Small intestine (tissue), 7 donors: ENCODE data around the gene NPB. TPM values are rescaled to one million over a fixed set of nuclear protein-coding genes. Genes with fewer than 3 reads are reported as not detected.

Experiments
- DNase-seq, 2 donors: peaks; one replicate each; pipeline versions ENCODE4 v3.0.0 to v3.0.0-alpha.2; 2013
- FAIRE-seq: peaks from 2 replicates; lab custom pipeline; 2012; peaks lifted over from hg19 to GRCh38; lab: Jason Lieb, UNC
- H3K27ac ChIP-seq, 3 donors: one replicate each; pipeline ENCODE4 v1.5.1; 2013; ENCODE audit warnings: low read length in 2 of 3, mild to moderate bottlenecking in 2 of 3, control low read depth in 1 of 3, inconsistent platforms in 1 of 3, low read depth in 1 of 3, moderate library complexity in 1 of 3
- H3K27me3 ChIP-seq, 3 donors: one replicate each; pipeline ENCODE4 v1.6.1; 2013; ENCODE audit warnings: low read length in 3 of 3, inconsistent platforms in 1 of 3; ENCODE audit not compliant: control insufficient read depth in 3 of 3, insufficient read depth in 3 of 3
- H3K36me3 ChIP-seq, 3 donors: one replicate each; pipeline ENCODE4 v1.6.1; 2013; ENCODE audit warnings: low read length in 3 of 3, inconsistent platforms in 1 of 3, low read depth in 1 of 3, mild to moderate bottlenecking in 1 of 3, moderate library complexity in 1 of 3; ENCODE audit not compliant: control insufficient read depth in 3 of 3, insufficient read depth in 2 of 3
- H3K4me1 ChIP-seq, 3 donors: one replicate each; pipeline ENCODE4 v1.6.1; 2013; ENCODE audit warnings: low read length in 2 of 3, inconsistent platforms in 1 of 3, low read depth in 1 of 3, mild to moderate bottlenecking in 1 of 3, moderate library complexity in 1 of 3; ENCODE audit not compliant: control insufficient read depth in 3 of 3, insufficient read depth in 2 of 3
- H3K4me3 ChIP-seq, 3 donors: one replicate each; pipeline ENCODE4 v1.5.1; 2013; ENCODE audit warnings: low read length in 3 of 3, control low read depth in 1 of 3, inconsistent platforms in 1 of 3, low read depth in 1 of 3, mild to moderate bottlenecking in 1 of 3, moderate library complexity in 1 of 3
- H3K9me3 ChIP-seq, 2 donors: one replicate each; pipeline ENCODE4 v1.6.1; 2013; ENCODE audit warnings: low read depth in 1 of 2, low read length in 1 of 2; ENCODE audit not compliant: control insufficient read depth in 2 of 2, insufficient read depth in 1 of 2
- WGBS, 3 donors: extraction: QIAGEN DNeasy Blood & Tissue Kit; methylation state at CpG; one replicate each; pipeline ENCODE4 v1.1.7; 2013; 5-methylcytosine and 5-hydroxymethylcytosine counted together
- polyA plus RNA-seq, 4 donors: library from polyadenylated mRNA; stranded (reverse) in 3 of 4; unstranded in 1 of 4; fragments of 200-250 nt in 3 of 4; fragments of 120-200 nt in 1 of 4; gene quantifications; one replicate each; pipeline versions ENCODE4 v1.2.1 to v1.2.3, GENCODE V29; 2013
- donor health status: healthy with polysubstance abuse.
- donor health status: control.
- donor health status: control.
- donor health status: Bipolar disorder and iron deficiency.
- donor health status: healthy.

Gene NPB
- polyA plus RNA-seq, 4 donors = 0.21 to 1.8 (median 0.59) TPM

DNA sequence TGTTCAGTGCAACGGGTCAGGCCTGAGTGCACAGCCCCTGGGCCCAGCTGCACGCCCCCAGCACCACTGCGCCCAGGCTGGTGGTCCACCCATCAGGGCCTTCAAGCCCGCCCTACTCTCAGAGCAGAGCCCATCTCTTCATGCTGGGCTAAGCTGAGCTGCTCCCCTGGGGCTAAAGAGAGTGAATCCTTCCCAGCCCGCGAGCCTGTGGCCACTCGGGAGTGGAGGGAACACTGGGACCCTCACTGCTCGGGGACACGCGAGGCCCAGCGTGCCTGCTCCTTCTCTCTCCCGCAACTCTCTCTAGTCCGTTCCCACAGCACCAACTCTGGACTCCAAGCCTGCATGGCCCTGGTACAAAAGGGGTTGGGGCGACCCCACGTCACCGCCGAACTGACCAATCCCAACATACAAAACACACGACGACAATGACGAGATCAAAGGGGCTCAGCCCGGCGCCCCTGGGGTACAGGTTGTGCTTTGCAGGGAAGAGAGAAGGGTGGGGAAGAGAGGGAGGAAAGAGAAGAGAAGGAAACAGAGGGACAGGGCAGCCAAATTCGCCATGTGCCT lies 20.0 kb downstream of the NPB start:
- DNase-seq (no peak), FAIRE-seq (no peak)
- peak overlapping the region in 1 of 3 donors; percentile 13 for H3K27ac ChIP-seq
- H3K36me3 ChIP-seq = peaks cover 0 to 61% (median 2%) of the 10 kb centered on the region in 3 donors
- H3K27me3 ChIP-seq = no peaks in the 10 kb centered on the region
- H3K9me3 ChIP-seq = no peaks in the 10 kb centered on the region
- H3K4me3 ChIP-seq = no peak overlapping the region
- H3K4me1 ChIP-seq = peaks cover 16 to 58% (median 17%) of the 10 kb centered on the region in 3 donors
- WGBS, 3 donors = 92 to 96% (median 94%) methylated on average over 23 of the region's 23 CpGs

DNA sequence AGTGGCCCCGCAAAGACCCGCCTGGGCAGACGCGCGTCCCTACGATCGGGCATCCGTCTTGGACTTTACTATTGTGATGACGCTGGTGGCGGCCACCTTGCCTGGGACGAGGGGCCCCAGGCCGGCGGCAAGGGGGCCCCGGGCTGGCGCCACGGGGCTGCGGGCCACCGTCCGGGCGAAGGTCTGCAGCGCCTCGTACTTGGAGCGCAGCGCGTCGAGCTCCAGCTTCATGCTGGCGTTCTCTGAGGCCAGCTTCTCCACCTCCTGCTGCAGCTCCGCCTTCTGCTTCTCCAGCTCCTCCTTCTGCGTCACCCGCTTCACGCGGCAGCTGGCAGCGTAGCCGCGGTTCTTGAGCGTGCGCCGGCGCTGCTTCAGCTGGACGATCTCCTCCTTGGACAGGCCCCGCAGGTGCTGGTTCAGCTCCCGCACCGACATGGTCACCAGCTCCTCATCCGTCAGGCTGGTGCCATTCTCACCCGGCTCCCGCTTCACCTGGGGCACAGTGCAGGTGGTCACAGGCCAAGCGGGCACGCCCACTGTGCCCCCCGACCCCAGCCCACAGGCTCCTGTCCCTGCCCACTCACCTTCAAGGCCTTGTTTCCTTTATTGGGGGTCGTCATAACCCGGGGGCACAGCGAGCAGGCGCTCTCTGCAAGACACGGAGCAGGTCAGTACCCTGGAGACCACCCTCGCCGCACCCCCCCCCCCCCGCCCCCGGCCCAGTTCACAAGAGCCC lies 20.7 kb downstream of the NPB start:
- Histone ChIP-seq H3K27me3 (no peaks in the 10 kb centered on the region), H3K4me3 (peak overlapping the region in 1 of 3 donors; percentile 27), H3K4me1 (peaks cover 15 to 55% (median 16%) of the 10 kb centered on the region in 3 donors), H3K36me3 (peaks cover 0 to 61% (median 2%) of the 10 kb centered on the region in 3 donors), H3K27ac (peak overlapping the region in 1 of 3 donors; percentile 50), H3K9me3 (no peaks in the 10 kb centered on the region)
- FAIRE-seq = no peak
- no peak for DNase-seq
- WGBS, 3 donors = 87 to 91% (median 91%) methylated on average over 50 to 58 of the region's 58 CpGs

DNA sequence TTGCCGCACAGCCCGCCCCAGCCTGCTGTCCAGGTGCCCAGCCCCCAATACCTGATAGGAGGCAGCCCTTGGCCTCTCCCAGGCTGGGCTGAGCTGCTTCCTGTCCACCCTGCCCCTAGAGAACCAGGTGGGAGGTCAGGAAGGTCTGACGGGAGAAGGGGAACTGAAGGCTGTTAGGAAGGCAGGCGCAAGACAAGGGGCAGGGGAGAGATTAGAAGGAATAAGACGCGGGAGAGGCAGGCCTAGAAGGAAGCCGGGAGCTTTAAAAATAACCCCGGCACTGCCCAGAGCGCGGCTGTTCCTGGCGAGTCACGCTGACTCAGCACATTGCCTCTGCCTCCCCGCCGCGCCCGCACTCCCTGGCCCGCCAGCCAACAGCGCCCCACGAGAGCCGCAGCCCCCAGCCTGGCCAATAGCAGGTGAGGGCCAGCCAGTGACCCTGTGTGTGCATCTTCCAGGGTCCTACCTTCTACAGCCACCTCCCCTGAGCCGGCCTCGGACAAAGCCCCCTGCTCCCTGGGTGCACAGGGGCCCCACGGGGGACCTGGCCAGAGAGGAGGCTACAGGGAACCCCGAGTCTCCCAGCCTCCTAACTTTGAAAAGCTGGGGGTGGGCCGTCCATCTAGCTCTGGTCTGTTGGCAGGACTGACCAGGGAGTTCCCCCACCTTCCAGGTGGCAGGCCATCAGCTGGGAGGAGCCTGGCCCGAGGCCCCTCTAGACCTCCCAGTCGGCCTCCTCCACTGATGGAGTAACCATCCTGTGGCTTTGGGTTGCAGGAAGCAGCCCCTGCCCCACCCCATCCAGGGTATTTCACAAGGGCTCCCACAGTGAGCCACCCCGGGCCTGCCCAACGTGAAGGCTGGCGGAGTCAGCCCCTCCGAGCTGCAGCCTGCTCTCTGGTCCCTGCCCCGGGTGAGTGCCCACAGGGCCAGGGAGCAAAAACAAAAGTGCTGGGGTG lies 21.5 kb downstream of the NPB start:
- H3K4me3 ChIP-seq = peak overlapping the region in 2 of 3 donors; percentile 24 to 27
- peaks cover 0 to 60% (median 2%) of the 10 kb centered on the region in 3 donors for H3K36me3 ChIP-seq
- no peaks in the 10 kb centered on the region for H3K9me3 ChIP-seq
- FAIRE-seq (no peak), DNase-seq (peak; percentile 81 to 87)
- H3K27me3 ChIP-seq = peaks cover 0 to 4% (median 0%) of the 10 kb centered on the region in 3 donors
- H3K4me1 ChIP-seq = peaks cover 13 to 54% (median 13%) of the 10 kb centered on the region in 3 donors
- H3K27ac ChIP-seq = peak overlapping the region; percentile 50 to 63 (median 60)
- WGBS, 3 donors = 22 to 29% (median 28%) methylated on average over 29 to 32 of the region's 32 CpGs

DNA sequence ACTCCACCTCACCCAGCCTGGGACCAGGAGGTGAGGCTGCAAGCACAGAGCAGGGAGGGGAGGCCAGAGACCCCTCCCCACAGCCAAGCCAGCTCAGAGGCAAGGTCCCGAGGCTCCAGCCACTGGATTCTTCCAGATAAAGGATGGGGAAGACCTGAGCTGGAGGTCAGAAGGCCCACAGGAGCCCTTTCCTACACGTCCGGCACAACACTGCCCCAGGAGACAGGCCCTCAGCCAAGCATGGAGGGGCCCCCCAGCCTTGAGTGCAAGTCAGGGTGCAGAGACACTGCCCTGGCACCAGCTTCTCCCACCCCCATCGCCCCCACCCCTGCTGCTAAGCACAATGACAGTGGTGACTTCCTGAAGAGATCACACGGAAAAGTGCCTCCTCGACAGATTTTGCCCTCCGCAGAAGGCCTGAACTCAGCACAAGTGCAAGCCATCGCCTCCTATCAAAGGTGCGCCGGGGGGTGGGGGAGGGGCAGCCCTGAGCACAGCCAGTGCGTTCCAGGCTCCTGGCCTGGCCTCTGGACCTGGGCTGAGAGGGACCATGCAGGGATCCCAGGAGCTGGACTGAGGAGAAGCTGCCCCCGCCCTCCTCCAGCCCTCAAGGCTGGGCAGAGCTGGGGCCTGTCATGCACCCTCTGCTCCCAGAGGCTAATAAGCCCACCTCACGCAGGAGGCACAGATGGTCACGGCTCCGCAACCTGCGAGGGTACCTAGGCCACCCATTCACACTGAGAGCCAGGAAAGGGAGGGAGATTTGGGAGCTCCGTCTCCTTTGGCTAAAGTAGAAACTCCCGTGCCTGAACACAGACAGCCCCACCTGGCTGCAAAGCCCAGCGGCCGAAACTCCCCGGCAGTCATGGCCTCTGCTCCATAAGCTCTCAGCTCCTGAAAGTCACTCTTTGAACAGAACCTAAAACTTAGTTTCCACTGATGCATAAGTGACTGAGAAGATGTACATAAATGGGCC lies 22.8 kb downstream of the NPB start:
- Histone ChIP-seq H3K27me3 (peaks cover 0 to 10% (median 4%) of the 10 kb centered on the region in 3 donors), H3K36me3 (peaks cover 0 to 47% (median 2%) of the 10 kb centered on the region in 3 donors), H3K27ac (peak overlapping the region; percentile 52 to 79 (median 76)), H3K9me3 (no peaks in the 10 kb centered on the region), H3K4me3 (peak overlapping the region in 1 of 3 donors; percentile 12), H3K4me1 (peaks cover 10 to 51% (median 13%) of the 10 kb centered on the region in 3 donors)
- 48 to 62% (median 55%) methylated on average over 20 to 21 of the region's 21 CpGs for WGBS, 3 donors
- no peak for FAIRE-seq
- DNase-seq = peak; percentile 83 to 89

DNA sequence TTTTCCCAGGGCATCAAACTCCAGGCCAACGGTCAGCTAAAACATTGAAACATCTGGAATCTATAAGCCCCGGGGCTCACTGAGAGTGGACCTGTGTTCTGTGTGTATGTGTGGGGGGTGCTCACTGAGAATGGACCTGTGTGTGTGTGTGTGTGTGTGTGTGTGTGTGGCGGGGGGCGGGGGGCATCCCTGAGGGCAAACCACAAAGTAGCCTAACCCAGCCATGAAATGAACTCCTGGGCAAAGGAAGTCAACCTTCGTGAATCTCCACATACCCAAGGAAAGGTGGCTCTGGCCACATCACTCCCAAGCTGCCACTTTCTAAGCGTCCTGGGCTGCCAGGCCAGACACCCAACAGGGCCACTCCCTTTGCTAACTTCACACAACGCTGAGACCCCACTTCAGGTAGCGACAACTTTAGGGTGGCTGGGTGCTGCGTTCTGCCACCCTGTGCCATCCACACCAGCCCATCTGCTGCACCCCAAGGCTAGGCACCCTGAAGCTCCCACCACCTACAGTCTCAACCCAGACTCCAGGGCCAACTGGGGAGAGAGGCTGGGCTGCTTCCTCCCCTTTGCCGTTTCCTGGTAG lies 23.9 kb downstream of the NPB start:
- H3K4me3 ChIP-seq = peak overlapping the region in 2 of 3 donors; percentile 87 to 94
- H3K4me1 ChIP-seq = peaks cover 9 to 48% (median 13%) of the 10 kb centered on the region in 3 donors
- DNase-seq (no peak), FAIRE-seq (no peak)
- 39 to 53% (median 39%) methylated on average over 10 of the region's 10 CpGs for WGBS, 3 donors
- H3K27me3 ChIP-seq = peaks cover 0 to 10% (median 4%) of the 10 kb centered on the region in 3 donors
- H3K36me3 ChIP-seq = peaks cover 0 to 38% (median 0%) of the 10 kb centered on the region in 3 donors
- H3K9me3 ChIP-seq = no peaks in the 10 kb centered on the region
- H3K27ac ChIP-seq = peak overlapping the region; percentile 89 to 99 (median 97)

DNA sequence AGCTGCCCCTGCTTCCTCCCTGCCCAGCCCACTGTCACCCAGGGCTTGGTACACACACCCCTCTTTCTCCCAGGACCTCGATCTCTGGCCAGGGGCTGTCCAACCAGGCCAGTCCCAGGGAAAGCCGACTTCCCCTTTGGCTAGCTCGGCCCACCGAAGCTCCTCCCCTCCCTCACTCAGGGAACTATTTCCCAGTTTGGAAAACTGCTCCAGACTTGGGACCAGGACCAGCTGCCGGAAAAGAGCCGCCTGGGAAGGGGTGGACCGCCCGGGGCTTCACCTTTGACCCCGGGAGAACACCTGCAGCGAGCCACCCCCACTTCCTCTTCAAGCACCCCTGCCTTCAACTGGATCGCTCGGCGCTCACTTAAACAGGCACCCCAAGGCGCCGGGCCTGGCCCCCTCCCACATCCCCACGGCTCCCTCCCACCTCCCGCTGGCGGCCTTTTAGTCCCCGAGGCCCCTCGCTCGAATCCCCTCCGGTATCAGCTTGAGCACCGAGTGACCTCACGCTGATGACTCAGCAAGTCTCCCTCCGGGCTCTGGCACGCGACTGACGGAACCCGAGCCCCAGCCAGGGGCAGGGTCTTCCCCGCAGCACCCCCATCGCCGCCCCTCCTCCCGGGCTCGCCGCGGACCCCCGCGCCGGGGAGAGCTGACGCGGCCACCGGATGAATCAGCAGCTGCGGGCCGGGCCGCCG lies 24.6 kb downstream of the NPB start:
- FAIRE-seq = no peak
- 1 to 2% (median 2%) methylated on average over 30 to 46 of the region's 46 CpGs for WGBS, 3 donors
- Histone ChIP-seq H3K36me3 (peaks cover 0 to 34% (median 0%) of the 10 kb centered on the region in 3 donors), H3K4me3 (peak overlapping the region; percentile 87 to 96 (median 94)), H3K9me3 (no peaks in the 10 kb centered on the region), H3K27ac (peak overlapping the region; percentile 89 to 99 (median 97)), H3K27me3 (peaks cover 0 to 10% (median 4%) of the 10 kb centered on the region in 3 donors), H3K4me1 (peaks cover 9 to 48% (median 13%) of the 10 kb centered on the region in 3 donors)
- DNase-seq = peak; percentile 88 to 96
